OCI-LY7 (cell line): ENCODE measurements around the gene DYNLT2B.

ENCODE experiments used
- CTCF ChIP-seq: fragments of 200-600 bp; sonication (generic); conservative IDR thresholded peaks from 2 replicates; pipeline ENCODE4 v1.5.1; 2014; ENCODE audit warnings: mild to moderate bottlenecking, antibody characterized with exemption, low read length, moderate library complexity, mixed read lengths
- EZH2phosphoT487 ChIP-seq: fragments of 200-600 bp; sonication (generic); IDR thresholded peaks from 2 replicates; pipeline ENCODE4 v1.6.1; 2018; ENCODE audit warnings: low read depth, borderline replicate concordance, mild to moderate bottlenecking, mixed run types, antibody characterized with exemption, low read length, moderate library complexity, mixed read lengths

- no peak for TF ChIP-seq CTCF
- TF ChIP-seq EZH2phosphoT487: no peak
These were observed 76.3 kb downstream of the DYNLT2B start for GRCh38 chr3:196241704-196242103.
